GM23338 (cell line): ENCODE results near the gene FEM1B. TPM values are rescaled to one million over a fixed set of nuclear protein-coding genes. Genes with fewer than 3 reads are reported as not detected.

Experiments
- ATAC-seq: fragments of 200-7000 bp; cut with Tn5 transposase; 3 replicates; pipeline ENCODE4 v1.9.1; 2020
- DNase-seq: peaks from one replicate; pipeline ENCODE4 v3.0.0-alpha.2; 2015; ENCODE audit warnings: low spot score
- H2AFZ ChIP-seq: fragments of 200-600 bp; sonication (generic); 2 replicates; pipeline ENCODE4 v1.8.0; 2016; ENCODE audit warnings: antibody characterized with exemption, mild to moderate bottlenecking, moderate library complexity
- H3F3A ChIP-seq: fragments of 200-600 bp; sonication (generic); replicated peaks from 2 replicates; pipeline ENCODE4 v1.8.0; 2017; ENCODE audit warnings: antibody characterized with exemption, mixed run types, low read depth
- H3K27ac ChIP-seq: fragments of 200-600 bp; sonication (generic); 2 replicates; pipeline ENCODE4 v1.6.1; 2016; ENCODE audit warnings: low read depth
- H3K27me3 ChIP-seq: fragments of 200-600 bp; sonication (generic); 2 replicates; pipeline ENCODE4 v1.8.0; 2016; ENCODE audit warnings: mild to moderate bottlenecking, mixed run types, moderate library complexity; ENCODE audit not compliant: insufficient read depth
- H3K36me3 ChIP-seq: fragments of 200-600 bp; sonication (generic); 2 replicates; pipeline ENCODE4 v1.8.0; 2016; ENCODE audit warnings: mild to moderate bottlenecking; ENCODE audit not compliant: insufficient read depth
- H3K4me1 ChIP-seq: fragments of 200-600 bp; sonication (generic); 2 replicates; pipeline ENCODE4 v1.8.0; 2016; ENCODE audit warnings: mild to moderate bottlenecking, moderate library complexity; ENCODE audit not compliant: insufficient read depth
- H3K4me2 ChIP-seq: fragments of 200-600 bp; sonication (generic); 2 replicates; pipeline ENCODE4 v1.7.1; 2017; ENCODE audit warnings: mixed run types
- H3K4me3 ChIP-seq: fragments of 200-600 bp; sonication (generic); 2 replicates; pipeline ENCODE4 v1.6.1; 2016; ENCODE audit warnings: mixed run types
- H3K79me2 ChIP-seq: fragments of 200-600 bp; sonication (generic); replicated peaks from 2 replicates; pipeline ENCODE4 v1.8.0; 2017; ENCODE audit warnings: mild to moderate bottlenecking; ENCODE audit not compliant: insufficient read depth
- H3K9me2 ChIP-seq: fragments of 200-600 bp; sonication (generic); 2 replicates; pipeline ENCODE4 v1.8.0; 2017; ENCODE audit not compliant: insufficient read depth
- H4K20me1 ChIP-seq: fragments of 200-600 bp; sonication (generic); replicated peaks from 2 replicates; pipeline ENCODE4 v1.8.0; 2017; ENCODE audit warnings: mild to moderate bottlenecking; ENCODE audit not compliant: insufficient read depth
- H3K27ac Mint-ChIP-seq: 2 replicates; pipeline ENCODE4 v1.8.0; 2020; ENCODE audit warnings: inconsistent platforms, mild to moderate bottlenecking, moderate library complexity, mixed read lengths
- H3K27me3 Mint-ChIP-seq: 3 replicates; pipeline ENCODE4 v1.8.0; 2022; ENCODE audit warnings: low read depth, mild to moderate bottlenecking, moderate library complexity, mixed read lengths, inconsistent platforms; ENCODE audit not compliant: insufficient read depth, poor library complexity
- H3K36me3 Mint-ChIP-seq: 3 replicates; pipeline ENCODE4 v1.8.0; 2021; ENCODE audit warnings: low read depth, mild to moderate bottlenecking, inconsistent platforms, moderate library complexity, mixed read lengths
- H3K4me1 Mint-ChIP-seq: 3 replicates; pipeline ENCODE4 v1.8.0; 2020; ENCODE audit warnings: mild to moderate bottlenecking, inconsistent platforms, mixed read lengths
- H3K4me3 Mint-ChIP-seq: 3 replicates; pipeline ENCODE4 v1.8.0; 2021; ENCODE audit warnings: moderate library complexity, mild to moderate bottlenecking, inconsistent platforms, mixed read lengths
- H3K9me3 Mint-ChIP-seq: 3 replicates; pipeline ENCODE4 v1.8.0; 2020; ENCODE audit warnings: moderate library complexity, mild to moderate bottlenecking, inconsistent platforms, mixed read lengths
- CREB1 ChIP-seq: fragments of 250-450 bp; sonication (Bioruptor Pico); IDR thresholded peaks from 2 replicates; pipeline ENCODE4 v1.5.0; 2020; ENCODE audit warnings: low read depth, mild to moderate bottlenecking, moderate library complexity
- CTCF ChIP-seq, 2 experiments: fragments of 200-600 bp in 1 of 2; sonication (generic) in 1 of 2; conservative IDR thresholded peaks; 2 replicates each; pipeline versions ENCODE4 v1.5.1 to v1.6.1; 2016 to 2017; ENCODE audit warnings: antibody characterized with exemption in 2 of 2, low read depth in 2 of 2, mild to moderate bottlenecking in 2 of 2, moderate library complexity in 1 of 2
- EZH2 ChIP-seq: fragments of 200-600 bp; sonication (generic); IDR thresholded peaks from one replicate; pipeline ENCODE4 v1.8.0; 2017; ENCODE audit warnings: antibody characterized with exemption, mild to moderate bottlenecking, low read depth; ENCODE audit not compliant: unreplicated experiment
- EZH2phosphoT487 ChIP-seq: fragments of 200-600 bp; sonication (generic); IDR thresholded peaks from one replicate; pipeline ENCODE4 v1.8.1; 2018; ENCODE audit warnings: antibody characterized with exemption; ENCODE audit not compliant: unreplicated experiment
- JUNB ChIP-seq: IDR thresholded peaks from one replicate; pipeline ENCODE4 v1.6.1; 2016; ENCODE audit warnings: antibody characterized with exemption; ENCODE audit not compliant: unreplicated experiment
- POLR2AphosphoS5 ChIP-seq: IDR thresholded peaks from 2 replicates; pipeline ENCODE4 v1.6.1; 2016; ENCODE audit warnings: antibody characterized with exemption, low read depth
- STAT1 ChIP-seq: IDR thresholded peaks from one replicate; pipeline ENCODE4 v1.6.1; 2016; ENCODE audit warnings: antibody characterized with exemption; ENCODE audit not compliant: unreplicated experiment
- ZNF114 ChIP-seq: fragments of 250-450 bp; sonication (Bioruptor Pico); IDR thresholded peaks from 2 replicates; pipeline ENCODE4 v1.5.0; 2020; ENCODE audit warnings: mild to moderate bottlenecking, moderate library complexity
- ZNF331 ChIP-seq: fragments of 250-450 bp; sonication (Bioruptor Pico); IDR thresholded peaks from 2 replicates; pipeline ENCODE4 v1.5.0; 2020; ENCODE audit warnings: low read depth, mild to moderate bottlenecking, moderate library complexity
- ZNF462 ChIP-seq: fragments of 250-450 bp; sonication (Bioruptor Pico); IDR thresholded peaks from 2 replicates; pipeline ENCODE4 v1.5.0; 2020; ENCODE audit warnings: mild to moderate bottlenecking, moderate library complexity
- polyA plus RNA-seq: library from polyadenylated mRNA; unstranded; fragments of >200 nt; fragmentation: Nextera tagmentation; extraction: Ambion mirVana; gene quantifications from 2 replicates; pipeline ENCODE4 v1.2.1, GENCODE V29; 2016
- total RNA-seq: library from RNA; depleted of rRNA; stranded (reverse); fragments of >200 nt; shearing (Covaris generic); gene quantifications from 2 replicates; pipeline ENCODE4 v1.2.3, GENCODE V29; 2014
- TF ChIP-seq, protein P1 (sequence below): IDR thresholded peaks from one replicate; pipeline ENCODE4 v1.6.1; 2018; ENCODE audit warnings: antibody characterized with exemption; ENCODE audit not compliant: unreplicated experiment

FEM1B gene
- total and polyA plus RNA-seq, 2 experiments from 2014 or later = 13.0 to 82.0 TPM

DNA sequence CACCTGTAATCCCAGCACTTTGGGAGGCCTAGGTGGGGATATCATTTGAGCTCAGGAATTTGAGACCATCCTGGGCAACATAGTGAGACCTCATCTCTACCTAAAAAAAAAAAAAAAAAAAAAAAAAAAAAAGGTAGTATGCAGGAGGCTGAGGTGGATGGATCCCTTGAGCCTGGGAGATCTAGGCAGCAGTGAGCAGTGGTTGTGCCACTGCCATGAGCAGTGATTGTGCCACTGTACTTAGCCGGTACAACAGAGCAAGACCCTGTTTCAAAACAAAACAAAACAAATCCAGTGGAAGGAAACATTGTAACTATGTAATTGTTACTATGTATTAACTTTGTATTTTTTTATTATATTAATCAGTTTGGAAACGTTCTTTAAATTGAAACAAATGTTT is 5.9 kb downstream of the FEM1B start:
- H2AFZ ChIP-seq = no peak overlapping the region
- no peak for ATAC-seq
- H3K4me3 ChIP-seq = no peak overlapping the region
- TF ChIP-seq CTCF (conservative IDR thresholded peaks at IDR 0.05; ENCODE audit: low read depth in 2 of 2) (no peak), ZNF331 (no peak), CREB1 (no peak), EZH2phosphoT487 (no peak), STAT1 (no peak), EZH2 (no peak), POLR2AphosphoS5 (no peak), JUNB (no peak), ZNF114 (CRISPR knock-in tag) (no peak), ZNF462 (CRISPR knock-in tag) (no peak)
- TF ChIP-seq, protein P1, sequence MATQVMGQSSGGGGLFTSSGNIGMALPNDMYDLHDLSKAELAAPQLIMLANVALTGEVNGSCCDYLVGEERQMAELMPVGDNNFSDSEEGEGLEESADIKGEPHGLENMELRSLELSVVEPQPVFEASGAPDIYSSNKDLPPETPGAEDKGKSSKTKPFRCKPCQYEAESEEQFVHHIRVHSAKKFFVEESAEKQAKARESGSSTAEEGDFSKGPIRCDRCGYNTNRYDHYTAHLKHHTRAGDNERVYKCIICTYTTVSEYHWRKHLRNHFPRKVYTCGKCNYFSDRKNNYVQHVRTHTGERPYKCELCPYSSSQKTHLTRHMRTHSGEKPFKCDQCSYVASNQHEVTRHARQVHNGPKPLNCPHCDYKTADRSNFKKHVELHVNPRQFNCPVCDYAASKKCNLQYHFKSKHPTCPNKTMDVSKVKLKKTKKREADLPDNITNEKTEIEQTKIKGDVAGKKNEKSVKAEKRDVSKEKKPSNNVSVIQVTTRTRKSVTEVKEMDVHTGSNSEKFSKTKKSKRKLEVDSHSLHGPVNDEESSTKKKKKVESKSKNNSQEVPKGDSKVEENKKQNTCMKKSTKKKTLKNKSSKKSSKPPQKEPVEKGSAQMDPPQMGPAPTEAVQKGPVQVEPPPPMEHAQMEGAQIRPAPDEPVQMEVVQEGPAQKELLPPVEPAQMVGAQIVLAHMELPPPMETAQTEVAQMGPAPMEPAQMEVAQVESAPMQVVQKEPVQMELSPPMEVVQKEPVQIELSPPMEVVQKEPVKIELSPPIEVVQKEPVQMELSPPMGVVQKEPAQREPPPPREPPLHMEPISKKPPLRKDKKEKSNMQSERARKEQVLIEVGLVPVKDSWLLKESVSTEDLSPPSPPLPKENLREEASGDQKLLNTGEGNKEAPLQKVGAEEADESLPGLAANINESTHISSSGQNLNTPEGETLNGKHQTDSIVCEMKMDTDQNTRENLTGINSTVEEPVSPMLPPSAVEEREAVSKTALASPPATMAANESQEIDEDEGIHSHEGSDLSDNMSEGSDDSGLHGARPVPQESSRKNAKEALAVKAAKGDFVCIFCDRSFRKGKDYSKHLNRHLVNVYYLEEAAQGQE = no peak
- H3K4me3 Mint-ChIP-seq = no peak overlapping the region
- no peak overlapping the region for H3K27ac ChIP-seq
- peaks cover 75% of the 10 kb centered on the region for H3K4me1 ChIP-seq
- H3K27me3 ChIP-seq = no peaks in the 10 kb centered on the region
- H3K4me2 ChIP-seq = no peak overlapping the region
- peaks cover 10% of the 10 kb centered on the region; the same call in 2 of the 3 replicates for H3K9me3 Mint-ChIP-seq
- H3K27me3 Mint-ChIP-seq = peaks cover 6% of the 10 kb centered on the region
- peaks cover 100% of the 10 kb centered on the region for H3K79me2 ChIP-seq
- peaks cover 65% of the 10 kb centered on the region for H3K4me1 Mint-ChIP-seq
- H3K36me3 Mint-ChIP-seq = peaks cover 31% of the 10 kb centered on the region
- H4K20me1 ChIP-seq = peaks cover 47% of the 10 kb centered on the region
- H3K9me2 ChIP-seq = no peaks in the 10 kb centered on the region
- peaks cover 4% of the 10 kb centered on the region; the same call in 1 of the 2 replicates for H3F3A ChIP-seq
- no peak for DNase-seq
- H3K27ac Mint-ChIP-seq = no peak overlapping the region
- peaks cover 5% of the 10 kb centered on the region; the same call in 1 of the 2 replicates for H3K36me3 ChIP-seq
